GM19468 (cell line): Measurements from ENCODE around the gene JHY.
"Not testable (repeated sequence)": the region's sequence is repeated elsewhere in the genome, so short reads cannot be mapped to it uniquely, and the experiment has no call there.

Experiments
- ATAC-seq: cut with Tn5 transposase; IDR thresholded peaks from one replicate; pipeline ENCODE4 v1.9.1; 2021; ENCODE audit warnings: mild to moderate bottlenecking, moderate library complexity, moderate number of reproducible peaks; ENCODE audit not compliant: unreplicated experiment; ENCODE audit errors: extremely low read depth

The JHY gene

GRCh38 chr11:122882189-122882856, at the start of gene JHY:
TSS of gene JHY (plus strand) at chr11:122882759. CDS start at chr11:122885850, 3,091 bp downstream.
- no peak for ATAC-seq

GRCh38 chr11:122833846-122834464, 48.6 kb upstream of the JHY start:
- ATAC-seq, result no peak

- ATAC-seq, result no peak
Observed at GRCh38 chr11:122836916-122837315, 45.6 kb upstream of the JHY start.

- ATAC-seq, result no peak
Observed at GRCh38 chr11:122837528-122838346, 44.8 kb upstream of the JHY start.

- ATAC-seq, result no peak
Observed at GRCh38 chr11:122843281-122844141, 39.0 kb upstream of the JHY start.

GRCh38 chr11:122847466-122847865, 35.1 kb upstream of the JHY start:
- no peak for ATAC-seq

- no peak for ATAC-seq
Observed at GRCh38 chr11:122848186-122848585, 34.4 kb upstream of the JHY start.

- ATAC-seq, result no peak
Observed at GRCh38 chr11:122850076-122850631, 32.4 kb upstream of the JHY start.

- no peak for ATAC-seq
Observed at GRCh38 chr11:122851366-122851966, 31.1 kb upstream of the JHY start.

- no peak for ATAC-seq
Observed at GRCh38 chr11:122852074-122852795, 30.3 kb upstream of the JHY start.

- no peak for ATAC-seq
Observed at GRCh38 chr11:122852796-122853160, 29.8 kb upstream of the JHY start.

GRCh38 chr11:122853261-122853660, 29.3 kb upstream of the JHY start:
- no peak for ATAC-seq

- no peak for ATAC-seq
Observed at GRCh38 chr11:122853971-122854446, 28.6 kb upstream of the JHY start.

- no peak for ATAC-seq
Observed at GRCh38 chr11:122861631-122862030, 20.9 kb upstream of the JHY start.

- no peak for ATAC-seq
Observed at GRCh38 chr11:122862091-122862490, 20.5 kb upstream of the JHY start.

GRCh38 chr11:122863154-122863553, 19.4 kb upstream of the JHY start:
- ATAC-seq, result not testable (repeated sequence)

GRCh38 chr11:122863704-122864326, 18.7 kb upstream of the JHY start:
- no peak for ATAC-seq

GRCh38 chr11:122864386-122865115, 18.0 kb upstream of the JHY start:
- no peak for ATAC-seq
